Measurements from ENCODE around the gene SEMA7A.

SEMA7A gene

DNA sequence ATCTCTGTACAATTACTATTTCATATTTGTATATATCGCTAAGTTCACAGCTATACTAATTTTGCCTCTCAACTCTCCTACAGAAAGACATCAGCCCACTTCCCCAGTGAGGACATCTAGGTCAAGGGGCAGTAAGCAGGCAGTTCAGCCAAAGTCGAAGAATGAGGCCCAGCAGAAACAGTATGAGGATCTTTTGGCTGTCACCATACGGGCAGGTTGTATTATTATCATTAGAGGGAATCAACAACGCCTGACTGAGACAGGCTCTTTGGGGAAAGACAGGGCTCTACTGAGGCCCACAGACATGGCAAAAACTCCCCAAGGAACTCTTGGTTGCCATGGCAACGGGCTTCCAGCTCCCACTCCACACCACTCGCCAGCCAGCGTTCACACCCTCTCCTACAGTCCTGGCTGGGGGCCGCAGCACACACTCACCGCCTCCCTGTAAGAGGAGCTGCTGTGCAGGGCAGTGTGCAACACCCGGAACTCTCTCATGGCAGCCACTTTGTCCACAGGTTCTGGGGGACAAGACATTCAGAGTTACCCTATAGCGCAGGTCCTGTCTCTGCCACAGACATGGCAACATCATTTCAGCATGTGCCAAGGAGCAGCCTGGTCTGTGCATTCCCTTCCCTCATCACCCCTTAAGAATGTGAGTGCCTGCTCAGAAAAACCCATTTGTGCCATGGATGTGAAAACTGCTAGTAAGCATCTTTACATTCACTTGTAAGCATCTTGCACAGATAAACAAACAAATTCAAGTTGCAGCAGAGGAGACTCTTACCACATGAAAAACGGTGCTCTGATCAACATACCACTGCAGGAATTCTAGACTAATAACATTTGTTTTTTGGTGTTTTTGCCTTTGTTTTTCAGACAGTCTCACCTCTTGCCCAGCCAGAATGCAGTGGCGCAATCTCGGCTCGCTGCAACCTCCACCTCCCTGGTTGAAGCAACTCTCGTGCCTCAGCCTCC, 18.4 kb upstream of the SEMA7A start:
- DNase-seq = no peak

DNA sequence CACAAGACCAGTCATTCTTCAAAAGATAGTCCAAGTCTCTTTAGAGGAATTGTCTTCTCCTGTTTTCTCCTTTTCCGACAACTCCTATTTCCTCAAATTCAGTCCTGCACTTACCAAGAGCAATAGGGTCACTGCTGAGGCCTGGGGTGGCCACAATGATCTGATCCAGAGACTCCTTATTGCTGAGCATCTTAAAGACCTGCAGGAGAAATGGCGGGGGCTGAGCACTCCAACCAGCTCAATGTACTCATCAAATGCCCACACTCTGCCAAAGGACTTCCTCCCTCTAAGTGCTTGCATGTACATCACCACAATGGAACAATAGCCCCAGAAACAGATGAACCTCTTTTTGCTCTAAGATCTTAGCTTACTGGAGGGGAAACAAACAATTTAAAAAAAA, 17.6 kb upstream of the SEMA7A start:
- DNase-seq = no peak

DNA sequence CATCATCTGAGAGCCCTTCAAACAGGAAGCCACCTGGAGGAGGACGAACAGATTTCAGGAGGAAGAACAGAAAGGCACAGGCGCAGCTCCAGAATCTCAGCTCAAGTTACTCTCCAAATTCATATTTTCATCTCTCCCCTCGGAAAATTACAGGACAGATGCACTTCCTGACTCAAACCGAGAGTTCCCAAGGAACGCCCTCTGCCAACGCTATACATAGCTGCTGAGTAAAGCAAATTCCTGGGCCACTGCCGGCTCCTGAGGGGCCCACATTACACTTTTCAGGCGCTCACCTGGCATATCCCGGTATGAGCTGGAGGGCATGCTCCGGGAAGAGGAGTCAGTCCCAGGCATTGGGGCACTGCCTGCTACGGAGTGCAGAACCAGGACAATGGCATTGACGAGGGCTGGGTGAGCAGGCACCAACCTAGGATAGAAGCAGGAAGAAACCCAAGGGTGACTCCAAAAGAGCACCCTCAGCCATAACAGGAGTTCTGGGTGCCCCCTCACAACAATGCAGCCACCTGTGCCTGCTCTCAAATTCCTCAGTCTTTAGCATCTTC, 16.0 kb upstream of the SEMA7A start:
- no peak for DNase-seq

DNA sequence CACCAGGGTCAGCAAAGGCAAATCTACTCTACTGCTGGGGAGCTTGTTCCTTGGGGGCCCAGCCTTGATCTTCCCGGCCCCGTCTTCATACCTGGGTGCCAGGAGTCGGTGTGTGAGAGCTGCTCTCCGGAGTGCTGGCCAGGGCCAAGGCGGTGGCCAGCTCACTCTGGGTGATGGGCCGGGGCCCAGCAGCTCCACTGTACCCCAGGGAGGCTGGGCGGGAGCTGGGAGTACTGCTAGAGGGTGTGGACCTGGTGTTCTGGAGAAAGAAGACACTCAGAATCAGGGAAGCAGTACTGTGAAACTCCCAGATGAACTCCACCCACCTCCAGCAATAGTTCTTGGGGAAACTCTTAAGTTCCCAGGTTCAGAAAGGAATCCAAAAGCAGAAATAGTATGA, 15.3 kb upstream of the SEMA7A start:
- no peak for DNase-seq

DNA sequence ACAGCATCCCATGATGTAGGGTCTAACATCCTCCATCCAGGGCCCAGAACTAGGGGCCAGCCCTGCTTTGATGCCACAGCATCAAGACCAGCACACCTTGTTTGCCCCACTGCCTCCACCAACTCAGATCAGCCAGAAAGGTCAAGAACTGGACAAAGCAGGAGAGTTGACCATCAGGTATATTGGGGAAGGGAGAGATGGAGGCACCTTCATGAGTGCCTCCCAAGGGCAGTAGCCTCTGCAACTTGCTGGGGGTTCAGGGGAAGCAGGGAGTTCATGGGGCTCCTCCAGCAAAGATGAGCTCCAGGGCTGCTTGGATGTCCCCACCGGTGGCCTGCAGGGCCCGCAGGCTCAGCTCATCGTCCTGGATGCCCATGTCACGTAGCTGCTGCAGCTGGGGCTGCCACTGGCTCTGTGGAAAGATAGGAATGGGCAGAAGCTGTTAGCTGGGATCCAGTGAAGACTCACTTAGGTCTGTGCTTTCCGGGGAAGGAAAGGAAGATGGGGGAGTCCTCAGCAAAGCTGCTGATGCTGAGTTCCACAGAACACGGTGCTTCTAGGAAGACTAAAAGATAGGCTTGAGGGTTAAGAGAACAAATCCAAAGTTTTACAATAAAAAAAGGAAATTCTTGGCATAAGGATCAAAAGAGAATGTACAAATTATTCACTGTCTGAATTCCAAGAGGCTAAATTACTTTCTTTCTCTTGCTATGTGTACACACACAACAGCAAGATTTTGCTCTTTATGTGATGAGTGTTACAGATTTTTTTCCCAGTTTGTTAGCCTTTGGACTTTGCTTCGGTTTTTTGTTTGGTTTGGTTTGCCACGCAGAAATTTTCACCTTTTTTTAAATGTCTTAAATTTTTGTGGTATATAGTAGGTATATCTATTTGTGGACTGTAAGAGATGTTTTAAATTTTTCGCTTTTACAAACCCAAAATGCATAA, 12.3 kb upstream of the SEMA7A start:
- no peak for DNase-seq

DNA sequence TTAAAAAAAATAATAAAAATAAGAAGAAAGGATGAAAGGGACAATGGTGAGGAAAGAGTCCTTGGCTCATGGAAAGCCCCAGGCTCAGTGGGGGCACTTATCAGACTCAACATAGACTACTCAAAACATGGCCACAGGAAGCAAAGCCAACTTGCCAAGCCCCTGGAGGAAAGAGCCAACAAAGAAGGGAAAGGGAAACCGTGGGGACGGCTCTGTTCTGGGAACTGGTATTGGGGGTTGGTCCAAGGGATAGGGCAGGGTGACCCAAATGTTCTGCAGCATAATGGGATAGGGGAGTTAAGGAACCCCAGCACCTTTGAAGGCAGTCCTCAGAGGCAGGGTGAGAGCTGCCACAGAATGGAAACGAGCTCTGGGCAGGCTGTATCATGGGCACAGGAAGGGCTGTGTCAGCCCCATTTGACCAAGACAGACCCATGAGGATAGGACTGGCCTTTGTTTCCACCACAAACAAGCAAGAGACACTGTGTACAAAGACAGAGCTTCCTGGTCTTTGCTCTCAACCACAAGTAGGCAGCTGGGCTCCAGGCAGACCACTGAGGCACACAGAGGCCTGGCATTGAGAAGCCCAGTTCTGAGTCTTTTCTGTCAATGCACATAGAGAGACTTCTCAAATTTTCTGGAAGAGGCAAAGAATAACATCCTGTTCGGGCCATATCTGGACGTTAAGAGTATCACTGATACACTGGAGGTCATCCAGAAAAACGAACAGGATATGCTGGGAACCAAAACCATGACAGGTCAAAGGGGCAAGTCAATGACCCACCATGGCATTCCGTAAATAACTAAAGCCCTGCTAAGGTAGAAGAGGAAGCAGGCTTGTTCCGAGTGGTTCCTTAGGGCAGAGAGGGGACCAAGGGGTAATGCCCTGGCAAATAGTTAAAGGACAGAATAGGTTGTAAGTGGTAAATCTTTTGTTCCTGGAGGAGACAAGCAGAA, 10.6 kb upstream of the SEMA7A start:
- DNase-seq = no peak

DNA sequence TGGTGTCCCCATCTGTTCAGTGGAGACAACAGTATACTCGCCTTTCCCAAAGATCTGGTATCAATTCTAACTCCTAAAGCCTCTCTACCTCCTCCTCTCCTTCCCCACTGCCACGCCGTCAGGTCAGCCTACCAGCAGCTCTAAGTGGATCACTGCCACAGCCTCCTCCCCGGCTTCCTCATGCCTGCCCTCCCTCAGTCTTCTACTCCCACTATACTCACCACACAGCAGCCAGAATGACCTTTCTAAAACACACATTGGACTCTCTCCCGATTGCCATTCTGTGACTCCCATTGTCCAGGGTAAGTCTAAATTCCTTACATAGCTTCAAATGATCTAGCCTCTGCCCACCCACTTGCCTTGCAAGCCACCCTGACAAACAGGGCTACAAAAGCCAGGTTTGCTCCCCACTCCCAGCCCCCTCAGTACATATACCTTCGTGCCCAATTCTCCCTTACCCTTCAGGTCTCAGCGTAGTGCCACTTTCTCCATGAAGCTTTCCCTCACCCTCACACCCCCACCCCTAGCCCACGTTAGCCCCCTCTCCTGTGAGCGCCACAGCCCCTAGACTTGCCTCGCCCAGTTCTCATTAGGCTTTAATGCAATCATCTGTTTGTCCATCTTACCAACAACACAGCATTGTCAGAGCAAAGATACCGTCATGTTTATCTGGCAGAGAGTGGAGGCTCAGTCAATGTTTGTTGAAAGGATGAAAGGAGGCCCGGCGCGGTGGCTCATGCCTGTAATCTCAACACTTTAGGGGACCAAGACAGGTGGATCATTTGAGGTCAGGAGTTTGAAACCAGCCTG, 9.5 kb upstream of the SEMA7A start:
- DNase-seq = peak; percentile 37

DNA sequence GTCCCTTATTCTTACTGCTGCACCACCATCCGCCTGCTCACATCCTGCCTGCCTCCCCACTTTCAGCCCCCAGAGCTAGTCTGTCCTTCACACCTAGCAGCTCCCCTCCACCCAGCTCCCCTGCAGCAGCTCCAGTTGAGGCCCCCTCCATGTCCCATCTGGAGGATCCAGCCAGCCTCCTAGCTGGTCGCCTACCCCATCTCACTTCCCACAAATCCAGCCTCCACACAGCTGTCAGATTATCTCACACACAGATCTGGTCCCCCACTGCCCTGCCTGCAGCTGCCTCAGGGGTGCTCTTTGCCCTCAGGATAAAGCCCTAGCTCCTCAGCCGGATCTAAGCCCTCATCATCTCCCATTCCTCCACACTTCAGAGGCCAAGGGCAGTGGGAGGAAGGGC, 8.8 kb upstream of the SEMA7A start:
- DNase-seq = no peak

DNA sequence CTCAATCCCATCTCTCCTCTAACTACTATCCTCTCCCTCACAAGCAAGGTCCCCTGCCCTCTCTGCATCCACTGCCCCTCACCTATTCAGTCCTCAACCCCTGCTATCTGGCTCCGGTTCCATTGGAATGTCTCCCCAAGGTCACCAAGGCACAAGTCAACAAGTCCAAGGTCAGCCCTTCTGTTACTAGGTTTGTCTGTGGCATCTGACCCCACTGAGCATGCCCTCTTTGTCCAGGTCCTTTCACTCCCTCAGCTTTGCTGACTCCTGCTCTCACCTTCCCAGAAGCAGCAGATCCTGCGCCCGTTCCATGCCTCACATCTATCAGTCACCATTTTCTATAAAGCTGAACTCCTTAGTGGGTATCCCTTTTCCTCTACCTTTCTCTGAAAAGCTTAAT, 8.3 kb upstream of the SEMA7A start:
- DNase-seq = no peak

DNA sequence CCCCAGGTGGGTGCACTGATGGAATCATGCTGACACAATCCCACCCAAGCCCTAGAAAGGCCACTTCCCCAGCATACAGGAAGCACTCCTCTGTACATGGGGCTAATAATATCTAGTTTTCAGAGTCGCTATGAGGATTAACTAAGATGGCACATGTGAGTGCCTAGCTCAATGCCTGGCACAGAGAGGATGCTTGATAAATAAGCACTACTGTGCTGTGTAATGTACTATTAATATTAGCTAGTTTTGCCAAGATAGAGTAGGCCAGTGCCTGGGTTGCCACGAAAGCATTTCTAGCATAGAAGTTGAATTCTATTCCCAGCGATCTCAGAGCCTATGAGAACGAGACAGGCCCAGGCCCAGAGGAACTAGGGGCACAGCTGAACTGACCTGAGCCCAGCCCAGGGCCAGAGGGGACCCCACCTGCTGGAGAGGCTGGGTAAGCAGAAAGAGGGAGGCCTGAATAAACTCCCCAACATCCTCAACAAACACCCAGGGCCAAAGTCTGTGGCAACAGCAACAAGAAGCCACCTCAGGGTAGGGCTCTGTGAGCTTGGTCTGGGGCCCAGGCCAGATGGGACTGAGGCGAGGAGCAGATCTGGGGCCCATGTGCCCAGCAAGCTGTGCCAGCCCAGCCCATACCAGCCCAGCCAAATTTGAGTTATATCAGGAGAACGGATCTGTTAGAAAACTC, 7.6 kb upstream of the SEMA7A start:
- no peak for DNase-seq

DNA sequence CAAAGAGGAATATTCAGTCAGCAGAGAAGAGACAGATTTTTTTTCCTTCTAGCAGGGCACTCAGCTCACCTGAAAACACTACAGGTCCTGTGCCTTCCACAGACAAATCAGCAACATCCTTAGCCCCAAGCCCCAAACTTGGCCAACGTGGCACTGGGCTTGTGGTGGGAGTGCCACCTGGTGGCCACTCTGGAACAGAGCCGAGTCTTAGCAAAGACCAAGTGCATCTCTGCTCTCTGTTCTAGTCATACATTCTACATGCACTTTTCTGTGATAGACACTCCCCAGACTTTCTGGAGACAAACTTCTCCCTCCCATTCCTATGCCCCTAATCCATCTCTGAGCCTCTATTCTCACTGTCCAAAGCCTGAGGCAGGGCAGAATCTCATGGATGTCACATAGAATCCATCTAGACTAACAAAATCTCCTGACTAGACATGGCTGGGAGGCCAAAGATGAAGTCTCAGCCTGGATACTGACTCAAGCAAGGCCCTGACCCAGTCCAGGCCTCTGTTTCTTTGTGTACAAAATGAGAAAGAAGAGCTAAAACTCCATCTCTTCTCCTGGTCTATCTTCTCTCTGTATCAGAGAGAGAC, 5.1 kb upstream of the SEMA7A start:
- peak; percentile 74 for DNase-seq

DNA sequence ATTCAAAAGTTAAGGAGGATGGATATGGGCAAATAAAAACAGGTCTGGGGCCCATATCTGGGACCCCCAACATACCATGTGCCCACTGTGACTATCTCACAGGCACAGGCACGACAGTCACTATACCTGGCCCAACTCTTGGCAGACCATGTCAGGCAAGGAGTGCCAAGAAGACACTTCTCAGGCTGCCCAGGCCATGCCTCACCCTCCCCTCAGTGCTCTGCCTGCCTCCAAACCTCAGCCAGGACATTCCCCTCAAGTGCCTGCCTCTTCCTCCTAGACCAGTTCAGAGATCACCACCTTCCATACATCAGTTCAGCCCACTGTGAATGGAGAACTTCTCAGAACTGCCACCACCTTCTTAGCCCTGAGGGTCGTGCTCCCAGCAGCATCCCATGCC, 4.4 kb upstream of the SEMA7A start:
- no peak for DNase-seq

DNA sequence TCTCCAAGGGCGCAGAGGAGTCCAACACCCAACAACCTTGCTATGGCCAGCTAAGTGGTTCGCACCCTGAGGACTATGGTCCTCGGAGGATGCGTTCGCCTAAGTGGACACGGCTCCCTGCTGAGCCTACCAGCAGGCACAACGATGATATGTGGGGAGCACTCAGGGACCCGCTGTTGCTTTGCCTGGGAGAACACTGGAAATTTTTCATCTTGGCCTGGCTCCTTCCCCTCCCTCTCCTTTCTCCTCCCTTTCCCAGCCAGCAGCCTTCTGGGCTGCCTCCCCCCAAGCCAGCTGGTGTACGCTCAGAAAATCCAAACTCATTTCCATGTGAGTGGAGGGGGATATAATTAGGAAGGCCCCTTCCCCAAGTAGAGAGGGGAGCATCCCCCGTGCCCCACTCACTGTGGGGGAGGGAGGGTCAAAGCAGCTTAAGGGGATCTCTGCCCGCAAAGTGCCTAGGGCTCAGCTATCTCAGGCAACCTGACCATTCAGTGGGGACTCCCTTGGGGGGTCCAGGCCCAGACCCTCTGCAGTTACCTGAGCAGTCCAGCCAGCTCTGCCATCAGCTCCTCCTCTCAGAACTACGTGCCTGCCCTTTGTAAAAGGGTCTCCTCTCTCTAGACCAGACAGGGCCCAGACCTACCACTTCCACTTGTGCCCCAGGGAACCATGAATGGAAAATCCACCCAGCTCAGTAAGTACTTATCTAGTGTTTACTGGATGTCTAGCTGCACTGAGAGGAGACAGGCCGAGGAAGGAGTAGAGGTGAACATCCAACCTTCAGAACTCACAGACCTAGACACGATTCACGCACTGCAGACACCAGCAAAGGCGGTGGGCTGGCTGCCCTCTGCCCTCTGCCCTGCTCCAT, 742 bp upstream of the SEMA7A start:
- DNase-seq = peak; percentile 15

DNA sequence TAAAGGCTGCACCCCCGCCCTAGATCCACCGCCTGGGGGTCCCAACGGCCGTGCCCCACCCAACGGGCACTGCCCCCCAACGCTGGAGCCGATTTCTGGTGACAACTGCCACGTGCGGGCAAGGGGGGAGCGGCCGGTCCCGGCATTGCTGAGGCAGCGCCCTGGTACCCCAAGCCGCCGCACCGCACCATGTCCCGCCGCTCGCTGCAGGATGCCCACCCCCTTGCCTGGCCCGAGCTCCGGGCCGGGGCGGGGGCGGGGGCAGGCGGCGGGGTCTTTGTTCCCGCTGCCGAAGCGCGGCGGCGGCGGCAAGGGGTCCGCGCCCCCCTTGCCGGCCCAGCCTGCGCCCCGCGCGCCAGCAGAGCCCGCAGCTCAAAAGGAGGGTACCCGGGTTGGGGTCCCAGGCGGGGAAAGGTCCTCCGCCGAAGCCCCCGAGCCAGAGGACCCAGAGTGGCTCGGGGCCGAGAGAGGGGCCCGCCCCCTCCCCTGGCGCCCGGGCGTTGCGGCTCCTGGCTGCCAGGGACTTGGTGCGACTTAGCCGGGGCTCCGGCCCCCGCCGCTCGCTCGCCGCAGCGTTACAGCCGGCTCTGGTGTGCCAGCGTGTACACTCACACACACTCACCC, 678 bp downstream of the SEMA7A start:
- DNase-seq = no peak

DNA sequence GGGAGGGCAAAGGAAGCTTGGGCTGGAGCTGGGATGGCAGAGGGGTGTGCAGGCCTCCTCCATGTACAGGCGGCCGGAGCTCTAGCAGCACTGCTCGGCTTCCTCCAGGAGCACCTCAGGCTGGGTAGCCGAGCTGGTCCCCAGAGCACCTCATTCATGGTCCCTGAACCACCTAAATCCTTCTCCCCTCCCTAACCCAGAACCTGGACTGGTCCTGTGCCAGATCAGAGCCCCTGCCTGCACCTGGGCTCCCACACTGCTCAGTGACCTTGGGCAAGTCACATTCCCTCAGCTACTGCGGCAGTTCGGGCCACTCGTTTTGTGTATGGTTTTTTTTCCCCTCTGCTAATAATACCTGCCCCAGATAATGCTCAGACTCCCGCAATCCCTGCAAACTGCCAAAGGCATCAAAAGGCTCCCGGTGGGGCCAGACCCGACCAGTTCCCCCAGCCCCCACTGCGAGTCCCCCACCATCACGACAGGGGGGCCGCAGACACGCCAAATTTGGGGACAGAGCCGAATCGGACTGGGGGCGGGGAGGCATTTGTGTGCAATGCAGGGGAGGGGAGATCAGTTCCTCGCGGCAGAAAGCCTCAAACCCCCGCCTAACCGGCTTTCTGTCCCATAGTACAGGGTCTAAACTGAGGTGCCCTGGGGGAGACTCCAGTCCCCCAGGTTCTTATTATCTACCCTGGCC, 1.3 kb downstream of the SEMA7A start:
- DNase-seq = no peak

DNA sequence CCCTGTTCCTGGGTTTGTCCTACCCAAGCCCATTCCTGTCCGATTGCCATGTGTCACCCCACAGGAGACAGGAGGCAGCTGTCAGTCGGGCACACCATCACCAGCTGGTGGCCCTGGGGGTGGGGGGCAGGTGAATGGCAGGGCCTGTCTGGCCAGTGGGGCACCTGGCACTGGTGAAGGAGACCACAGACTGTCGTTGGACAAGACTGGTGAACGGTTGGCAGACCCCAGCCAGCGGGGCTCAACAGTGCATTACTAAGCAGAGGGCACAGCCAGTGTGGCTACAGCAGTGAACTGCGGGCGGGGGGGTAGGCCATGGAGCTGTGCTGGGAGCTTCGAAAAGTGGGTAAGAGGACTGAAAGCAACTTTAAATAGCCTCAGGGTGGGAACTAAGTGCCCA, 2.1 kb downstream of the SEMA7A start:
- DNase-seq = no peak

DNA sequence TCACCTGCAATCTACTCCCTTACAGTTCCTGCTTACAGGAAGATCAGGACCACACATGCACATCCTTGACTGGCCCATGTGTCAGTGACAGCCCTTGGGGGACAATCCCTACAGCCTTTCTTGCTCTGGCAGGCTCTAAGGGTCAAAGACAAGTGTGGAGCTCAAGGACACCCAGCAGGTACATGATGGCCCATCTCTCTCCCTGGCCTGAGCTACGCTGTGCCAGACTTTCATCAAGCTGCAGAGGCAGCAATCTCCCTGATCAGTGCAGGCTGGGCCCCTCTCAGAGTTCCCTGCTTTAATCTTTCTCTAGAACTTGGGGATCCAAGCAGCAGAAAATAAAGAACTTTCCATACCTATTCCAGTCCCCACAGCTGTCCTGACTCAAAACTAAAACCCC, 2.6 kb downstream of the SEMA7A start:
- no peak for DNase-seq

DNA sequence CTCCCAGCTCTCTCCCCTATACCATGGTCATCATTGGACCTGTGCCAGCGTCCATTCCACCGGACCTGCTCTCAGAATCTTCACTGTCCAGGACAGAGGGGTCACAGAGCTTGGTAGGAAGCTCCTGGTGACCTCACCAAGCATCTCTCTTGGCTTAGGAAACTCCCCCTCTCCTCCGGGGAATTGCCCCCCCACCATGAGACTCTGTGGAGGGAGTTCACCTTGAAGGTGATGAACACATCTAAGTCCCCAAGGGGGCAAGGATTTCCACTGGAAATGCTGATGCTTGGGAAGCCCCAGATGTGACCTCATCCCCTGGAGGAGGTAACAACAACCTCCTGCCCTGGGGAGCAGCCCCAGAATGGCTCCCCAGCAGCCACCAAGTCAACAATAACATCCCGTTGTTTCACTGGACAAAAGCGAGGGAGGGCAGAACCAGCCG, 3.2 kb downstream of the SEMA7A start:
- DNase-seq = no peak

Data from fibroblast of skin of right biceps (primary cell).